Upper lobe of left lung (tissue), 6 donors: ENCODE data around the gene SPPL3. TPM values are rescaled to one million over a fixed set of nuclear protein-coding genes. Genes with fewer than 3 reads are reported as not detected.

ENCODE experiments used
- ATAC-seq, 2 donors: fragments of 200-7000 bp; cut with Tn5 transposase; one replicate each; pipeline ENCODE4 v1.9.1; 2022; ENCODE audit warnings: mild to moderate bottlenecking in 2 of 2, moderate library complexity in 2 of 2; ENCODE audit not compliant: low FRiP score in 2 of 2
- DNase-seq, 2 donors: peaks; one replicate each; pipeline ENCODE4 v3.0.0-alpha.2; 2019 to 2020
- H3K27ac ChIP-seq, 4 donors: fragments of 200-600 bp; sonication (generic); one replicate each; pipeline ENCODE4 v1.5.1; 2016 to 2019
- H3K27me3 ChIP-seq, 4 donors: fragments of 200-600 bp; sonication (generic); one replicate each; pipeline ENCODE4 v1.5.1; 2017 to 2019
- H3K36me3 ChIP-seq, 4 donors: fragments of 200-600 bp; sonication (generic); one replicate each; pipeline ENCODE4 v1.5.1; 2016 to 2019
- H3K4me1 ChIP-seq, 4 donors: fragments of 200-600 bp; sonication (generic); one replicate each; pipeline ENCODE4 v1.5.1; 2018 to 2019
- H3K4me3 ChIP-seq, 4 donors: fragments of 200-600 bp; sonication (generic); one replicate each; pipeline ENCODE4 v1.5.1; 2017 to 2019; ENCODE audit warnings: mild to moderate bottlenecking in 2 of 4, moderate library complexity in 1 of 4
- H3K9me3 ChIP-seq, 4 donors: fragments of 200-600 bp; sonication (generic); one replicate each; pipeline ENCODE4 v1.5.1; 2018 to 2019
- EP300 ChIP-seq, 4 donors: sonication (generic); formaldehyde crosslinking; IDR thresholded peaks; one replicate each; pipeline ENCODE4 v1.5.1; 2017; ENCODE audit warnings: antibody characterized with exemption in 4 of 4, control low read depth in 2 of 4
- POLR2A ChIP-seq, 4 donors: fragments of 450-650 bp; IDR thresholded peaks; one replicate each; pipeline ENCODE4 v1.5.1; 2016 to 2017; ENCODE audit warnings: antibody characterized with exemption in 4 of 4, mild to moderate bottlenecking in 2 of 4
- POLR2AphosphoS5 ChIP-seq, 2 donors: sonication (generic); formaldehyde crosslinking; IDR thresholded peaks; one replicate each; pipeline ENCODE4 v1.5.1; 2017; ENCODE audit warnings: antibody characterized with exemption in 2 of 2
- WGBS, 2 donors: methylation state at CpG; one replicate each; pipeline ENCODE4 v1.1.5; 2017 to 2018; 5-methylcytosine and 5-hydroxymethylcytosine counted together
- total RNA-seq, 6 donors: library from RNA; depleted of rRNA in 4 of 6; stranded (reverse); fragments of >200 nt in 4 of 6; gene quantifications; one replicate each; pipeline versions ENCODE4 v1.1.0 to v1.2.1, GENCODE V29; 2016 to 2021
- TF ChIP-seq, protein P1 (sequence below), 6 experiments: fragments of 450-650 bp in 4 of 6; fragments of 200-600 bp in 2 of 6; sonication (generic) in 2 of 6; IDR thresholded peaks; one replicate each; pipeline ENCODE4 v1.5.1; 2016 to 2019; ENCODE audit warnings: antibody characterized with exemption in 6 of 6
- donor health status: DM: no; HTN: no; CAD: no; lungs with moderate emphysema.
- donor health status: DM: no; HTN: yes; CAD: no; lungs with severe emphysema.

The SPPL3 gene
- total RNA-seq, 6 donors from 2014 or later, result 17.8 to 44.3 (median 23.2) TPM

GRCh38 chr12:120932058-120932457, 27.9 kb upstream of the SPPL3 start:
- H3K4me3 ChIP-seq, result no peak overlapping the region
- no peak overlapping the region for H3K27ac ChIP-seq
- H3K27me3 ChIP-seq, result no peaks in the 10 kb centered on the region
- WGBS, 2 donors, result 70 to 79% methylated on average over 7 of the region's 7 CpGs
- ATAC-seq, result no peak
- no peak for TF ChIP-seq EP300 (IDR thresholded peaks at IDR 0.05)
- no peak for TF ChIP-seq POLR2A (IDR thresholded peaks at IDR 0.05)
- no peak for TF ChIP-seq POLR2AphosphoS5 (IDR thresholded peaks at IDR 0.05)
- TF ChIP-seq, protein P1, sequence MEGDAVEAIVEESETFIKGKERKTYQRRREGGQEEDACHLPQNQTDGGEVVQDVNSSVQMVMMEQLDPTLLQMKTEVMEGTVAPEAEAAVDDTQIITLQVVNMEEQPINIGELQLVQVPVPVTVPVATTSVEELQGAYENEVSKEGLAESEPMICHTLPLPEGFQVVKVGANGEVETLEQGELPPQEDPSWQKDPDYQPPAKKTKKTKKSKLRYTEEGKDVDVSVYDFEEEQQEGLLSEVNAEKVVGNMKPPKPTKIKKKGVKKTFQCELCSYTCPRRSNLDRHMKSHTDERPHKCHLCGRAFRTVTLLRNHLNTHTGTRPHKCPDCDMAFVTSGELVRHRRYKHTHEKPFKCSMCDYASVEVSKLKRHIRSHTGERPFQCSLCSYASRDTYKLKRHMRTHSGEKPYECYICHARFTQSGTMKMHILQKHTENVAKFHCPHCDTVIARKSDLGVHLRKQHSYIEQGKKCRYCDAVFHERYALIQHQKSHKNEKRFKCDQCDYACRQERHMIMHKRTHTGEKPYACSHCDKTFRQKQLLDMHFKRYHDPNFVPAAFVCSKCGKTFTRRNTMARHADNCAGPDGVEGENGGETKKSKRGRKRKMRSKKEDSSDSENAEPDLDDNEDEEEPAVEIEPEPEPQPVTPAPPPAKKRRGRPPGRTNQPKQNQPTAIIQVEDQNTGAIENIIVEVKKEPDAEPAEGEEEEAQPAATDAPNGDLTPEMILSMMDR (IDR thresholded peaks at IDR 0.05), result no peak
- no peaks in the 10 kb centered on the region for H3K9me3 ChIP-seq
- no peak for DNase-seq
- H3K4me1 ChIP-seq, result peaks cover 0 to 5% (median 0%) of the 10 kb centered on the region in 4 donors
- no peaks in the 10 kb centered on the region for H3K36me3 ChIP-seq

DNA sequence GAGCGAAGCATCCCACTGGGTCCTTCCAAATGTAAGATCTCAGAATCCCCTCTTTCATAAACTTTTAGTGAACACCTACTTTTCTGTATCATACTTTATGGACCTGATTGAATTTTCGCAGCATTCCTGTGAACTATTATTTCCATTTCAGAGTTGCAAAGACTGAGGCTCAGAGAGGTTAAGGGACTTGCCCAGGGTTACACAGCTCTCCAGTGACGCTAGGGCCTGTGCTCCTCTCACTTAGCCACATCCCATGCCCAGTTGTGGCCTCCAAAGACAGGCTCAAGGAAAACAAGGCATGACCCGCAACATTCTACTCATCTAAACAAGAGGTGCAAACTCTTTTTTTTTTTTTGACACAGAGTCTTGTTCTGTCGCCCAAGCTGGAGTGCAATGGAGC, 25.9 kb upstream of the SPPL3 start:
- 95 to 98% methylated on average over 5 of the region's 5 CpGs for WGBS, 2 donors
- Histone ChIP-seq H3K36me3 (no peaks in the 10 kb centered on the region), H3K27ac (no peak overlapping the region), H3K27me3 (no peaks in the 10 kb centered on the region), H3K9me3 (no peaks in the 10 kb centered on the region), H3K4me3 (no peak overlapping the region), H3K4me1 (no peaks in the 10 kb centered on the region)
- ATAC-seq, result no peak
- no peak for TF ChIP-seq POLR2A (IDR thresholded peaks at IDR 0.05)
- TF ChIP-seq POLR2AphosphoS5 (IDR thresholded peaks at IDR 0.05), result no peak
- TF ChIP-seq, protein P1 (IDR thresholded peaks at IDR 0.05), result no peak
- TF ChIP-seq EP300 (IDR thresholded peaks at IDR 0.05), result no peak
- DNase-seq, result no peak

GRCh38 chr12:120928864-120929652, 24.9 kb upstream of the SPPL3 start:
- peak in 1 of 2 donors; percentile 59 for ATAC-seq
- 69 to 75% methylated on average over 8 to 13 of the region's 13 CpGs for WGBS, 2 donors

GRCh38 chr12:120925740-120926563, 21.8 kb upstream of the SPPL3 start:
- H3K27ac ChIP-seq, result no peak overlapping the region
- DNase-seq (no peak), ATAC-seq (peak in 1 of 2 donors; percentile 34)
- H3K4me3 ChIP-seq, result no peak overlapping the region
- H3K27me3 ChIP-seq, result no peaks in the 10 kb centered on the region
- 80 to 83% methylated on average over 10 to 15 of the region's 15 CpGs for WGBS, 2 donors
- no peaks in the 10 kb centered on the region for H3K36me3 ChIP-seq
- TF ChIP-seq, protein P1 (IDR thresholded peaks at IDR 0.05), result no peak
- TF ChIP-seq POLR2A (IDR thresholded peaks at IDR 0.05) (no peak), EP300 (IDR thresholded peaks at IDR 0.05) (no peak), POLR2AphosphoS5 (IDR thresholded peaks at IDR 0.05) (no peak)
- no peaks in the 10 kb centered on the region for H3K4me1 ChIP-seq
- no peaks in the 10 kb centered on the region for H3K9me3 ChIP-seq

More at GRCh38 chr12:120928864-120929652, 24.9 kb upstream of the SPPL3 start:
- no peak overlapping the region for H3K4me3 ChIP-seq
- H3K27me3 ChIP-seq, result no peaks in the 10 kb centered on the region
- H3K27ac ChIP-seq, result no peak overlapping the region
- H3K9me3 ChIP-seq, result no peaks in the 10 kb centered on the region
- no peaks in the 10 kb centered on the region for H3K4me1 ChIP-seq
- no peaks in the 10 kb centered on the region for H3K36me3 ChIP-seq
- peak in 1 of 2 donors; percentile 40 for DNase-seq
- TF ChIP-seq, protein P1 (IDR thresholded peaks at IDR 0.05), result no peak
- no peak for TF ChIP-seq POLR2A (IDR thresholded peaks at IDR 0.05)
- no peak for TF ChIP-seq EP300 (IDR thresholded peaks at IDR 0.05)
- no peak for TF ChIP-seq POLR2AphosphoS5 (IDR thresholded peaks at IDR 0.05)
